ENCODE data around the gene TIMELESS. TPM values are rescaled to one million over a fixed set of nuclear protein-coding genes. Genes with fewer than 3 reads are reported as not detected.

The TIMELESS gene
- total and polyA plus RNA-seq, 9 of the 15 experiments (the other 6 are each of a cell fraction or from before 2014, with no cell fraction given) = 11.9 to 59.2 (median 35.8) TPM

- TF ChIP-seq ZBTB5 (IDR thresholded peaks at IDR 0.05) (no peak), E2F8 (IDR thresholded peaks at IDR 0.05; ENCODE audit: low read depth, partially characterized antibody) (peak; percentile 99), POU5F1 (IDR thresholded peaks at IDR 0.05; ENCODE audit: borderline replicate concordance, low read depth, low read length, partially characterized antibody) (no peak), TRIM25 (IDR thresholded peaks at IDR 0.05; ENCODE audit: borderline replicate concordance) (no peak), NCOA4 (IDR thresholded peaks at IDR 0.05; ENCODE audit: partially characterized antibody) (no peak), ZNF263 (CRISPR knock-in tag; IDR thresholded peaks at IDR 0.05; ENCODE audit: borderline replicate concordance) (peak; percentile 17; the same call in 1 of the 2 replicates), ZNF76 (CRISPR knock-in tag; IDR thresholded peaks at IDR 0.05; ENCODE audit: borderline replicate concordance) (no peak), HOMEZ (CRISPR knock-in tag; IDR thresholded peaks at IDR 0.05) (no peak), NKRF (IDR thresholded peaks at IDR 0.05; ENCODE audit: borderline replicate concordance) (peak; percentile 86), MAFF (IDR thresholded peaks at IDR 0.05; ENCODE audit: low read length) (no peak), ILK (tag; IDR thresholded peaks at IDR 0.05; ENCODE audit: borderline replicate concordance, low read depth) (no peak), NFATC3 (IDR thresholded peaks at IDR 0.05) (no peak), ADNP (tag; IDR thresholded peaks at IDR 0.05) (no peak), PCBP2 (IDR thresholded peaks at IDR 0.05; ENCODE audit: low read depth, low read length, poor library complexity, severe bottlenecking) (no peak), HDAC3 (IDR thresholded peaks at IDR 0.05; ENCODE audit: borderline replicate concordance, partially characterized antibody) (no peak), SMAD4 (CRISPR knock-in tag; conservative IDR thresholded peaks at IDR 0.05) (peak; percentile 79)
These were observed at the start of gene TIMELESS (continued) for GRCh38 chr12:56448860-56449621.
